LNCAP (cell line): ENCODE measurements around the gene VAMP5.

Experiments
- CTCF ChIP-seq: fragments of 450-650 bp; IDR thresholded peaks from 2 replicates; pipeline ENCODE4 v1.5.1; 2017; ENCODE audit warnings: mild to moderate bottlenecking

VAMP5 gene

GRCh38 chr2:85635636-85636035 is 51.4 kb downstream of the VAMP5 start:
- TF ChIP-seq CTCF = no peak

GRCh38 chr2:85642725-85643124 is 58.5 kb downstream of the VAMP5 start:
- TF ChIP-seq CTCF = no peak
